ENCODE data around the gene SH3PXD2B.
A peak's percentile ranks its signal among the peaks of the same experiment; 100 is the strongest.
"Not testable (repeated sequence)": the region's sequence is repeated elsewhere in the genome, so short reads cannot be mapped to it uniquely, and the experiment has no call there.

SH3PXD2B gene

DNA sequence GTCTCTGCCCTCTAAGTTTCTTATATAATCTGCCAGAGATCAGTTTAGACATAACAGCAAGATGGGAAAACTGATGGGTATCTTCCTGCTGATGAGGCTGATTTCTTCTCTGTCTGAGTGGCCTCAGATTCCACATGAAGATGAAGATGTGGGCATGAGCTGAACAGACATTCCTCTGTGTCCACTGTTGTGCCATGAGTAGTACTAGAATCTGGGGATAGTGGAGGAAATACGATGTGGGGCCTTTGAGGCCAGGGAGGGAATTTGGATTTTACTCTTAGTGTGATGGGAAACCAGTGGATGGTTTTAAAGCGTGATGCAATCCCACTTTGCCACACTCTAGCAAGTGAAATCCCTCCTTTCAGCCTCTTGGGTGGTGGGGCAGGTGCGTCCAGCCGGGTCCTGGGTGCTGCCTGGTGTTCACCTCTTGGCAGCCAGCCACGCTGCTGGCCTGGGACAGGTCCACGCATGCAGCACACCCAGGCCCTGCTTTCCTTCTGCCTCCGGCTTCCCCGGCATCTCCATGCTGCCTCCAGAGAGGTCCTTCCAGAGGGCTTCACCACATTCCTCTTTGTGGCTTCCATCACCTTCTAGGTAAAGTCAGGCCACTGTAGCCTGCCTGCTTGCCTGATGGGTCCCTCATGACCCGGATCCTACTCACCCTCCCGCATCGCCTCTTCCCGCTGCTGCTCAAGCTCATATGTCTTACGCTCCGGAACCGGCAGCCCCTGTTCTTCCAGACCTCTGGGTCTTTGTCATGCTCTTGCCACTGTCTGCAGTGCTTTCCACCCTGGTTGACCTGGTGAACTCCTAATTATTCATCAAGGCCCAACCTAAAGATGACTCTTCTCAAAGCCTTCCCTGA, 28.1 kb upstream of the SH3PXD2B start:
- no peak overlapping the region for H3K56ac ChIP-seq (ENCODE audit: low read length)
- no peak overlapping the region for H2BK5ac ChIP-seq (ENCODE audit: low read length)
- H3K18ac ChIP-seq (ENCODE audit: low read length) = no peak overlapping the region
- H3K27ac ChIP-seq (ENCODE audit: low read depth, low read length) = no peak overlapping the region
- no peak overlapping the region for H2BK120ac ChIP-seq (ENCODE audit: low read depth, low read length)
- H2AK5ac ChIP-seq (ENCODE audit: low read length) = no peak overlapping the region
- no peak overlapping the region for H3K4ac ChIP-seq (ENCODE audit: low read depth, low read length)
- no peak overlapping the region for H3K4me2 ChIP-seq (ENCODE audit: low read length)
- H2BK15ac ChIP-seq (replicated peaks; ENCODE audit: low read depth) = no peak overlapping the region
- no peaks in the 10 kb centered on the region for H3K4me1 ChIP-seq (ENCODE audit: control insufficient read depth, low read depth, low read length)
- no CpG with 5 or more reads among the region's 15 CpGs for WGBS (ENCODE audit: extremely low coverage, insufficient coverage, low lambda C conversion rate)
- no peak overlapping the region for H4K5ac ChIP-seq (ENCODE audit: low read length)
- no peak overlapping the region for H3K4me3 ChIP-seq (ENCODE audit: low read length)
- H4K8ac ChIP-seq (ENCODE audit: low read depth, low read length) = no peak overlapping the region
- H3K23ac ChIP-seq (ENCODE audit: low read length) = no peak overlapping the region
- no peak overlapping the region for H3K9ac ChIP-seq (ENCODE audit: low read length)
- no peaks in the 10 kb centered on the region for H3K36me3 ChIP-seq (ENCODE audit: control insufficient read depth, insufficient read depth, low read length)
- H3K79me1 ChIP-seq (ENCODE audit: low read length) = no peaks in the 10 kb centered on the region
- no peaks in the 10 kb centered on the region for H3K79me2 ChIP-seq (ENCODE audit: control insufficient read depth, insufficient read depth, low read length)
- no peaks in the 10 kb centered on the region for H3K27me3 ChIP-seq (ENCODE audit: insufficient read depth, low read length, poor library complexity)
- DNase-seq = no peak

DNA sequence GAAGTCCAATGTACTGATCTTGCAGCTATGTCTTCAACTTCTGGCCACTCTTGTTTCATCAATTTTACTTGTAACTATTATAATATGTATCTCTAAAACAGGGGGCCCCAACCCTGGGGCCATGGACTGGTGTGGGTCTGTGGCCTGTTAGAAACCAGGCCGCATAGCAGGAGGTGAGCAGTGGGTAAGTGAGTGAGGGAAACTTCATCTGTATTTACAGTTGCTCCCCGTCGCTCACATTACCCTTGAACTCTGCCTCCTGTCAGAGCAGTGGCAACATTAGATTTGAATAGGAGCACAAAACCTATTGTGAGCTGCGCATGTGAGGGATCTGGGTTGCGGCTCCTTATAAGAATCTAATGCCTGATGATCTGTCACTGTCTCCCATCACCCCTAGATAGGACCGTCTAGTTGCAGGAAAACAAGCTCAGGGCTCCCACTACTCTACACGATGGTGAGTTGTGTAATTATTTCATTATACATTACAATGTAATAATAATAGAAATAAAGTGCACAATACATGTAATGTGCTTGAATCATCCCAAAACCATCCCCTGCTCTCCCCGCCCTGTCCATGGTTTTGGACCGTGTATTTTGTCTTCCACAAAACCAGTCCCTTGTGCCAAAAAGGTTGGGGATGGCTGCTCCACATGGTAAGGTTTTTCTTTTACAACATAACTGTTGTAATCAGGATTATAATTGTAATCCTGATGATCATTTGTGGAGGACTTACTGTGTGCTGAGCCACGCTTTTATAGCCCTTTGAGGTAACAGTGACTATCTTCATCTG, 26.9 kb upstream of the SH3PXD2B start:
- Histone ChIP-seq H3K79me1 (ENCODE audit: low read length) (no peaks in the 10 kb centered on the region), H3K4me2 (ENCODE audit: low read length) (no peak overlapping the region), H3K9ac (ENCODE audit: low read length) (no peak overlapping the region), H3K4me3 (ENCODE audit: low read length) (no peak overlapping the region), H3K23ac (ENCODE audit: low read length) (no peak overlapping the region), H4K5ac (ENCODE audit: low read length) (no peak overlapping the region), H4K8ac (ENCODE audit: low read depth, low read length) (no peak overlapping the region), H3K4me1 (ENCODE audit: control insufficient read depth, low read depth, low read length) (no peaks in the 10 kb centered on the region), H3K18ac (ENCODE audit: low read length) (no peak overlapping the region), H2BK15ac (replicated peaks; ENCODE audit: low read depth) (no peak overlapping the region), H2BK5ac (ENCODE audit: low read length) (no peak overlapping the region), H3K36me3 (ENCODE audit: control insufficient read depth, insufficient read depth, low read length) (no peaks in the 10 kb centered on the region), H3K27ac (ENCODE audit: low read depth, low read length) (no peak overlapping the region), H2AK5ac (ENCODE audit: low read length) (no peak overlapping the region), H3K79me2 (ENCODE audit: control insufficient read depth, insufficient read depth, low read length) (no peaks in the 10 kb centered on the region), H3K56ac (ENCODE audit: low read length) (no peak overlapping the region), H3K27me3 (ENCODE audit: insufficient read depth, low read length, poor library complexity) (no peaks in the 10 kb centered on the region), H3K4ac (ENCODE audit: low read depth, low read length) (no peak overlapping the region), H2BK120ac (ENCODE audit: low read depth, low read length) (no peak overlapping the region)
- no CpG with 5 or more reads among the region's 10 CpGs for WGBS (ENCODE audit: extremely low coverage, insufficient coverage, low lambda C conversion rate)
- DNase-seq = no peak

DNA sequence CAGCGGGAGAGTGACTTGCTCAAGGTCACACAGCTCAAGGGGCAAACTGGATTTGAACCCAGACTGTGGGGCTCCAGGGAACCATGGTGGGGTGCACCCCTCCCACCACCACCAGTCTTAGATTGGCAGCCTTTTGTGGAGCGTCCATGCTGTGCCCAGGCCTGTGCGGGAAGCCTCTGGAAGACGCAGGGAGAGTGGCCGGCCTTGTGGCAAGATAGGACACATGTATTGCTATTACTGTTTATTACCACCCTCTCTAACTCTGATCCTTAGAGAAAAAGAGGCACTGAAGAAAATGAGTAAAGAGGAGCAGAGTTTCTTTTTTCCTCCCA, 25.4 kb upstream of the SH3PXD2B start:
- WGBS (ENCODE audit: extremely low coverage, insufficient coverage, low lambda C conversion rate) = no CpG with 5 or more reads among the region's 5 CpGs
- H3K23ac ChIP-seq (ENCODE audit: low read length) = no peak overlapping the region
- no peak overlapping the region for H2BK5ac ChIP-seq (ENCODE audit: low read length)

DNA sequence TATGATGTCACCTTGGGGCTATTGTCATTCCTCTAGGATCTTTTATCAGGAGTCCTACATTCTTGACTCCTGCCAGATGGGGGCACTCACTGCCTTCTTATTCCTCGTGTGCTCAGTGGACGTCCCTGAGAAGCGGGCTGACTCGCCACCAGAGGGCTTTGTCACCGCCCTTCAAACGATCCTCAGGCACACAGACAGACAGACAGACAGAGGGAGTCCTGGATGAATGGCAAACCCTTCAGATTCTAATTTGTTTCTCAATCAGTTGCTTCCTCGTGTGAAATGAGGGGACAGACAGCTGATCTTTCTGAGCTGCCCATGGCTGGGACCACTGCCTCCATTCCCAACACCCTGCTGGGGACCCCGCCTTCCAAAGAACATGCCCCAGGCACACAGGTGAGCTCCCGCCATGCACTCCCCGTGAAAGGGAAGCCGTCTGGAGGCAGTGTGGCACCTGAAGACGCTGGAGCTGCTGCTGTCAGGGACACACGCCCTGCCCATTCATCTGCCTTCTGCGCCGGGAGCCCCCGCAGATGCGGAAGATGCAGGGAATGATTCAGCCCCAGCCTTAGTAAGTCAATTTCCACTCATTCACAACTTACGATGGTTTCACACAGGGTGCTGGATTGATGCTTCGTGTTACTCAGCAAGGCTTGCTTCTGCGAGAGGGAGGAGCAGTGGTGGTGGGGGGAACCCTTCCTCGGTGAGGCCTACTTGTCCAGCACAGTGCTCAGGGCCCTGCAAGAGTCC, 24.9 kb upstream of the SH3PXD2B start:
- H4K5ac ChIP-seq (ENCODE audit: low read length) = no peak overlapping the region
- no peaks in the 10 kb centered on the region for H3K36me3 ChIP-seq (ENCODE audit: control insufficient read depth, insufficient read depth, low read length)
- no peak overlapping the region for H3K23ac ChIP-seq (ENCODE audit: low read length)
- H2BK120ac ChIP-seq (ENCODE audit: low read depth, low read length) = no peak overlapping the region
- H3K4me1 ChIP-seq (ENCODE audit: control insufficient read depth, low read depth, low read length) = no peaks in the 10 kb centered on the region
- no peak overlapping the region for H3K27ac ChIP-seq (ENCODE audit: low read depth, low read length)
- H3K27me3 ChIP-seq (ENCODE audit: insufficient read depth, low read length, poor library complexity) = no peaks in the 10 kb centered on the region
- no peak overlapping the region for H3K4me3 ChIP-seq (ENCODE audit: low read length)
- DNase-seq = peak; percentile 97
- H3K56ac ChIP-seq (ENCODE audit: low read length) = no peak overlapping the region
- H3K79me1 ChIP-seq (ENCODE audit: low read length) = no peaks in the 10 kb centered on the region
- H2AK5ac ChIP-seq (ENCODE audit: low read length) = no peak overlapping the region
- no peak overlapping the region for H3K4me2 ChIP-seq (ENCODE audit: low read length)
- H2BK15ac ChIP-seq (replicated peaks; ENCODE audit: low read depth) = no peak overlapping the region
- no peak overlapping the region for H3K4ac ChIP-seq (ENCODE audit: low read depth, low read length)
- H4K8ac ChIP-seq (ENCODE audit: low read depth, low read length) = no peak overlapping the region
- no peak overlapping the region for H3K9ac ChIP-seq (ENCODE audit: low read length)
- no CpG with 5 or more reads among the region's 21 CpGs for WGBS (ENCODE audit: extremely low coverage, insufficient coverage, low lambda C conversion rate)
- H3K79me2 ChIP-seq (ENCODE audit: control insufficient read depth, insufficient read depth, low read length) = no peaks in the 10 kb centered on the region
- no peak overlapping the region for H3K18ac ChIP-seq (ENCODE audit: low read length)
- H2BK5ac ChIP-seq (ENCODE audit: low read length) = no peak overlapping the region

More for the DNA sequence above, 25.4 kb upstream of the SH3PXD2B start:
- H3K18ac ChIP-seq (ENCODE audit: low read length) = no peak overlapping the region
- H3K79me1 ChIP-seq (ENCODE audit: low read length) = no peaks in the 10 kb centered on the region
- H4K8ac ChIP-seq (ENCODE audit: low read depth, low read length) = no peak overlapping the region
- H3K79me2 ChIP-seq (ENCODE audit: control insufficient read depth, insufficient read depth, low read length) = no peaks in the 10 kb centered on the region
- no peak overlapping the region for H2AK5ac ChIP-seq (ENCODE audit: low read length)
- DNase-seq = no peak
- H3K56ac ChIP-seq (ENCODE audit: low read length) = no peak overlapping the region
- H3K4me3 ChIP-seq (ENCODE audit: low read length) = no peak overlapping the region
- no peak overlapping the region for H3K27ac ChIP-seq (ENCODE audit: low read depth, low read length)
- no peak overlapping the region for H2BK120ac ChIP-seq (ENCODE audit: low read depth, low read length)
- H2BK15ac ChIP-seq (replicated peaks; ENCODE audit: low read depth) = no peak overlapping the region
- H3K36me3 ChIP-seq (ENCODE audit: control insufficient read depth, insufficient read depth, low read length) = no peaks in the 10 kb centered on the region
- no peak overlapping the region for H3K4me2 ChIP-seq (ENCODE audit: low read length)
- no peaks in the 10 kb centered on the region for H3K27me3 ChIP-seq (ENCODE audit: insufficient read depth, low read length, poor library complexity)
- no peak overlapping the region for H3K9ac ChIP-seq (ENCODE audit: low read length)
- H3K4me1 ChIP-seq (ENCODE audit: control insufficient read depth, low read depth, low read length) = no peaks in the 10 kb centered on the region
- H4K5ac ChIP-seq (ENCODE audit: low read length) = no peak overlapping the region
- H3K4ac ChIP-seq (ENCODE audit: low read depth, low read length) = no peak overlapping the region

DNA sequence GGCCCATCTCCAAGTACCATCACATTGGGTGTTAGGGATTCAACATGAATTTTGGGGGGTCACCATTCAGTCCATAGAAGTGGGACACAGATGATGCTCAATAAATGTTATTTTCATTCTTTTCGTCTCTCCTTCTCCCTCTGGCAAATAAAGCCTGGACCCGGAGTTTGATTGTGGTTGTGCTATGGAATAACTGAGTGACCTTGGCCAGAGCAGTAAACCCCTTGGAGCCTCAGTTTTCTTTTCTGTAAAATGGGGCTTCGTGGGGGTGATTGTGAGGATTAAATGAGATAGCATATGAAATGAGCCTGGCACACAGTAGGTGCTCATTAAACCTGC, 24.3 kb upstream of the SH3PXD2B start:
- H3K27me3 ChIP-seq (ENCODE audit: insufficient read depth, low read length, poor library complexity); H3K4me3 ChIP-seq (ENCODE audit: low read length); H2BK5ac ChIP-seq (ENCODE audit: low read length); H3K79me2 ChIP-seq (ENCODE audit: control insufficient read depth, insufficient read depth, low read length); H3K4ac ChIP-seq (ENCODE audit: low read depth, low read length); H3K9ac ChIP-seq (ENCODE audit: low read length); H3K79me1 ChIP-seq (ENCODE audit: low read length); H3K23ac ChIP-seq (ENCODE audit: low read length); H2AK5ac ChIP-seq (ENCODE audit: low read length); DNase-seq; H2BK15ac ChIP-seq (replicated peaks; ENCODE audit: low read depth); H3K4me1 ChIP-seq (ENCODE audit: control insufficient read depth, low read depth, low read length); H4K8ac ChIP-seq (ENCODE audit: low read depth, low read length); H3K18ac ChIP-seq (ENCODE audit: low read length); H3K36me3 ChIP-seq (ENCODE audit: control insufficient read depth, insufficient read depth, low read length); H3K56ac ChIP-seq (ENCODE audit: low read length); H4K5ac ChIP-seq (ENCODE audit: low read length); H2BK120ac ChIP-seq (ENCODE audit: low read depth, low read length); H3K27ac ChIP-seq (ENCODE audit: low read depth, low read length); H3K4me2 ChIP-seq (ENCODE audit: low read length): not testable (repeated sequence)
- WGBS (ENCODE audit: extremely low coverage, insufficient coverage, low lambda C conversion rate) = no CpG with 5 or more reads among the region's 3 CpGs
